NCI-H2196 (cell line): Measurements from ENCODE around the gene RBBP7.

ENCODE experiments used
- DNase-seq: peaks from one replicate; lab custom pipeline; 2025; ENCODE audit not compliant: unreplicated experiment; lab: John Stamatoyannopoulos, UW

Gene RBBP7

DNA sequence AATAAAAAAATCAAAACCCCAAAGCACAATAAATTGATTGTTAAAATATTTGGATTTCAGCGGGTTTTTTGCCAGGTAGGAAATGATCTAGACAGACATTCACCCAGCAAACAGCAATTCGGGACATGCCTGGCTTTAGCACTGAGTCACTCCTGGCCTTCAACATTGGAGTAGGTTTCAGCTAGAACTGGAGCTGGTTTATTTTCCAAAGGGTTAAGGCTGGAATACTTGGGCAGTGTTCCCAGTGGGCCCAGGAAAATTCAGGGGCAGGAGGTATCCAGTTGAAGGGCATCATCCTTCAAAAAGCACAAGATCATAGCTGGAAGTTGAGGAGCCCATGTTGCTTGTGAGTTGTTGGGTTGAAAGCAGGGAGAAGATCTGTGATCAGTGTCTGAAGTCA, 42.9 kb downstream of the RBBP7 start:
- no peak for DNase-seq

DNA sequence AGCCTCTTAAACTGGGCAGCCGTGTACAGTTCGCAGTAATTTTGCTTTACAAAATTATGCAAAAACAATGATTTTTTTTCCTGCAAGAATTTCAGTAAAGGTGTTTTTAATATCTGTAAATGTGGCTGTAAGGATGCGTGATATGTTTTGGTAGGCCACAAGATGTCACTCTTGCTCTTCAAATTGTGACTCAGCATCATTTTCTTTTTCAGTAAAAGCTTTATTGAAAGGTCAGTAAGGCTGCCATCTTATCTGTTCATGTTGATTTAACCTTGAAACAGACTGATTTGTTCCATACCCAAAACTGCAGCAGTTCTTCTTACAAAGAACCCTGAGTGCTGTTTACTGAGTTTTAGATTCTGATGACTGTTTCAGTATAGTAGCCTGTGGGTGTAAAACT, 44.0 kb downstream of the RBBP7 start:
- DNase-seq = peak; percentile 34

DNA sequence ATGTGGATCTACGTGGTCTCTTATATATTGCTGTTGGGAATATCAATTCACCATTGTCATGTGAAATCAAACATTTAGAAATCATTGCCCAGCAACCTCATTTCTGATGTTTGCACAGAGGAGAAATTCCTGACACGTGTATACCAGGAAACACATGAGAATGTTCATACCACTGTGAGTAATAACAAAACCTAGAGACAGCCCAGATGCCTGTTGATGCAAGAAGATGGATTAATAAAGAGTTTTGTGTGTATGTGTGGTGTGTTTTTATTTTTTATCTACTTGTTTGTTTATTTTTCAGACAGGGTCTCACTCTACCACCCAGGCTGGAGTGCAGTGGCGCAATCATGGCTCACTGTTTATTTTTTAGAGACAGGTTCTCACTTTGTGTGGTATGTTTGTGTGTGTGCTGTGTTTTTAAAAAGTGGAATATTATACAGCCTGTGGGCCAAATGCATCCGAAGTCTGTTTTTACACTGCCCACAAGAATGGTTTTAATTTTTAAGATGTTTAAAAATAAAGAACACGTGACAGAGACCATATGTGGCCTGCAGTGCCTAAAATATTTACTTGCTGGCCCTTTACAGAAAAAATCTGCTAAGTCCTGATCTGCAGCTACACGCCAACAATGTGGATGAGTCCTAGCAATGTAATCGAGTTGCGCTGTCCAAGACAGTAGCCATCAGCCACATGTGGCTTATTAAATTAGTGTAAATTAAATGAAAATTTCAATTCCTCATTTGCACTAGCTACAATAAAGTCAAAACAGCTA, 44.7 kb downstream of the RBBP7 start:
- no peak for DNase-seq

DNA sequence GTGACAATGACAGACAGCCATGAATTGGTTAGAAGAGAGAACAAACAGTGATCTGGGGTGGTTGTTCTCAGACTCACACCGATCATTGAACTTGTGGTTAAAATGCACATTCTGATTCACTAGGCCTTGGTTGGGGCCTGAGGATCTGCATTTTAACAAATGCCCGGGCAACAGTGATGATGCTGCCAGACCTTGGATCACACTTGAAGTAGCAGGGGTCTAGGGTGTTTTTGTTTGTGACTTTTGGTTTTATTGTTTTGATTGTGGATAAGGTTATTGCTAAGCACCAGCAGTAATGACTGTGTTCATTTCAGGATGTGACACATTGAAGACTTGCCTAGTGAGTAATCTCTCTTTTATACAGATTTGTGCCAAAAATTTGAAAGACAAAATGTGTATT, 47.4 kb downstream of the RBBP7 start:
- DNase-seq = no peak

DNA sequence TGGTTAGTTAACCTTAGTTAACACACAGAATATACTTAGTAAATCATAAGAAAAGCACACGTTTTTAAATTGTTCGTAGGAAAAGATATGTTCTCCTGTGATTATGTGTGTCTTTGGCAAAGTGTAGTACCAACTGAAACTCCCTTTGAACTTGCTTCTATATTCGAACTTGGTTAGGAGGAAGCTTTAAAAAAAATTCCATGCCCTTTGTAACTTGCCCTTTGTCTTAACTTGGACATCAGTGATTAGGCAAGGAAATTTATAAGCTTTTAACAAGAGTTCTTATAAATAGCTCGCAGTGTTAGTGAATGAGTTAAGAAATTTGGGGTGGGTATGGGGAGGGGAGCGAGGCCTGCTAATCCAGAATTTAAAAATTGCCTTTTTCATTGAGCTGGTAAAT, 50.5 kb downstream of the RBBP7 start:
- no peak for DNase-seq

DNA sequence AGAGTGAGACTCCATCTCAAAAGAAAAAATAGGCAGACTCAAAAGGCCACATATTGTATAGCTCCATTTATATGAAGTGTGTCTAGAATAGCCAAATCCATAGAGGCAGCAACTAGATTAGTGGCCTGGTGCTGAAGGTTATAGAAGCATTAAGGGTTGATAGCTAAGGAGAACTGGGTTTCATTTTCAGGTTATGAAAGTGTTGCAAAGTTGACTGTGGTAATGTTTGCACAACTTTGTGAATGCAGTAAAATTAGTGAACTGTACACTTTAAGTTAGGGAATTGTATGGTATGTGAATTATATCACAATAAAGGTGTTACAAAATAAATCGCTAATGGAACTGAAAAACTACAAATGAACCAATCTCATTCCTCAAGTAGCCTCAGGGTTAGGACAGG, 55.6 kb downstream of the RBBP7 start:
- DNase-seq = no peak

DNA sequence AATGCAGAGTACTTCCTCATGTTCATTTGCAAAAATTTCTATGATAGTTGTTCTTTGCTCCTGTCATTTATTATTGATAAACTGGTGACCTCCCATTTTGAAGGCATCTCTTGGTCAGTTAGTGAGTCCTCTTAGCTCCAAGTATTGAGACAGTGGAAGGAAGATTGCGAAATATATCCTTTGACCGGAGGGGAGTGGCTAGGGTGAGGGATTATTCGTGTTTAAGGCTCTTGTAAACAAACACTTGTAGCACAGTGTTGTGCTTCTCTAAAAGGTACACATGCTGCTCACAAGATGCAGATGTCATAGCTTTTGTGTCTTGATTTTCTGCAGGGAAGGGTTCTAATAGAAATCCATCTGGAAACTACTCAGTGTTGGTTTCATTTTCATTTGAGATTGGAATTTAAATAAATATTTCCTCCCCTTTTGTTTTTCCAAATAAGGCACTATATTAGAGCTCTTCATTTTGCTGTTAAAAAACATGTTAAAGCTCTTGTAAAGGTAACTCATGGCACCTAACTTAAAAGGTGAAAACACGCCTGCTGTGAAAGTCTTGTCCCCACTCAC, 62.1 kb downstream of the RBBP7 start:
- peak; percentile 11 for DNase-seq

DNA sequence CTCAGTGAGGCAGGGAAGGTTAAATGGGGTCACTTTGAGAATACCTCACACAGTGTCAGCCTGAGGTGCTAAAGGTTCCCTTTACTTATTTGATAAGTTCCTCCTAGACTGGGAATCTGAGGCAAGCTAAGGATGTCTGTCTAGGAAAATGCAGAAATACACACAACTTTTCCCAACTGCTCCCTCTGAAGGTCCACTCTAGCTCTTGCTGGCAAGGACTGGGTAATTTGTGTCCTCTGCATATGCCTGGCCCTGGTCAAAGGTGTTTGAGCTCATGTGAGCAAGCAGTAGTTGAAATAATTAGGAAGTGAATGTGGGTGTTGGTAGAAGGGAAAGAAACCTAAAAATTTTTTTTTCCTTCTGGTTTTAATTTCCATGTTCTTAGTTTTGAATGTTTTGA, 62.6 kb downstream of the RBBP7 start:
- peak; percentile 16 for DNase-seq

DNA sequence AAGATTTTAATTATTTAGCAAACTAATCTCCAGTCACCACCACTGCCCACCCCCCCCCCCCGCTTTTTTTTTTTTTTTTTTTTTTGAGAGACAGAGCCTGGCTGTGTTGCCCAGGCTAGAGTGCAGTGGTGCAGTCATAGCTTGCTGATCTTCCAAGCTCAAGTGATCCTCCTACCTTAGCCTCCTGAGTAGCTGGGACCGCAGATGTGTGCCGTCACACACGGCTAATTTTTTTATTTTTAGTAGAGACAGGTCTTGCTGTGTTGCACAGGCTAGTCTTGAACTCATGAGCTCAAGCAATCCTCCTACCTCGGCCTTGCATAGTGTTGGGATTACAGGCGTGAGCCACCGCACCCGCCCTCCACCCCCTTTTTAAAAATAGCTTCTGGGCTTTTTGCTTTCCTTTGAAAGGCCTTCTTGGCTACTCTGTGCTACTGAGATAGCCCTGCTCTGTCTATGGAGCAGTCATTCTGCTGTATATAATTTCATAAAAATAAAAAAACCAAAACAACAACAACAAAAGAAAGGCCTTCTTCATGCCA, 65.2 kb downstream of the RBBP7 start:
- no peak for DNase-seq

DNA sequence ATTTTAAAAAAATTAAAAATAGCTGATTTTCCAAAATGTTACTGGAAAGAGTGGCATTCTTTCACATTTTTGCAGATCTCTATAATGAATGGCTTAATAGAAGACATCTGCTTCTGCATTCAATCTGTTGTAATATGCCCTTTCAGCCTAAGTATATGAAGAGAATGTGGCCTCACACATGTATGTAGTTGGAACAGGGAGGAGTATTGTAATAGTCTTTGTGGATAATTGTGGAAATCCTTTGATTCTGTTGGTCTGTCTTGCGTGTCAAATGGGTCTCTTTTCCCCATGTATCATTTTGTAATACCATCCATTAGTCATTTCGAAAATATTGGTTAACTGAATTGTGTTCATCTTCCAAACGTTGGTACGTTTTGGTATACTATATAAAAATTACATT, 72.3 kb downstream of the RBBP7 start:
- no peak for DNase-seq

DNA sequence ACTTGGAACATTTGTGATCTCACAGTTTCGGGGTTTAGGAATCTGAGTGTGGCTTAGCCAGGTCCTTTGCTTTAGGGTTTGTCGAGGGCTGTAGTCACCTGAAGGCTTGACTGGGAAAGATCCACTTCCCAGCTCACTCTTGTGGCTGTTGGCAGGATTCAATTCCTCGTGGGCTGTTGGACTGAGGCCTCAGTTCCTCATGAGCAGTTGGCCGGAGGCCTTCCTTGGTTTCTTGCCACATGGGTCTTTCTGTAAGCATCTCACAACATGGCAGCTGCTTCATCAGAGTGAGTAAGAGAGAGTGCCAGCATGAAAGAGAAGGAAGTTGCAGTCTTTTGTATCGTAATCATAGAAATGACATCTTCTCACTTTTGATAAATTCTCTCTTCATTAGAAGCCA, 72.8 kb downstream of the RBBP7 start:
- DNase-seq = no peak

DNA sequence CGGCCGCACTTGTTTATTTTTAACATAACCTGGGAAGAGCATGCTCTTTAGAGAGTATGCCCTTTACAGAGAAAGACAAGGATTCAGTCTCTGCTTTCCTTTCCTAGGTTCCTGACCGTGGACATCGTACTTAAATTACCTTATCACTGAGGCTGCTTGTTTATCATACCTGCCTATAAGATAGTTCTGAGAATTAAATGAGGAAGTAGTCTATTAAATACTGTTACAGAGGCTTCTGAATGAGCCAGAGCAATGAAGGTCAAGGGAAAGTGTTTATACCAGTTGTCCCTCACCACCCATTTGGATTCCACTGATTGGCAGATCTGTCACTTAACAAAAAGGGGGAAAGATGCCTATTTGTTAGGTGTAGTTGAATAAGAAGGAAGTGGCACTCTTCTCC, 73.9 kb downstream of the RBBP7 start:
- DNase-seq = no peak
